Trophoblast cell (in vitro differentiated cells and primary cell): ENCODE measurements around the gene GALNT6.

Experiments used
- DNase-seq, 2 donors: peaks; one replicate each; pipeline ENCODE4 v3.0.0-alpha.2; 2016
- H2AFZ ChIP-seq: 2 replicates; pipeline ENCODE4 v1.6.1; 2013; ENCODE audit warnings: low read length, moderate library complexity, mild to moderate bottlenecking; ENCODE audit not compliant: insufficient read depth, poor library complexity
- H2AK5ac ChIP-seq: 2 replicates; pipeline ENCODE4 v1.6.1; 2013; ENCODE audit warnings: mild to moderate bottlenecking, low read length
- H2BK120ac ChIP-seq: 2 replicates; pipeline ENCODE4 v1.6.1; 2013; ENCODE audit warnings: low read length, mild to moderate bottlenecking, moderate library complexity; ENCODE audit not compliant: insufficient read depth, poor library complexity
- H2BK12ac ChIP-seq: 2 replicates; pipeline ENCODE4 v1.6.1; 2013; ENCODE audit warnings: mild to moderate bottlenecking, low read length, moderate library complexity
- H2BK5ac ChIP-seq: 2 replicates; pipeline ENCODE4 v1.6.1; 2013; ENCODE audit warnings: low read length, low read depth, moderate library complexity, mild to moderate bottlenecking; ENCODE audit not compliant: poor library complexity
- H3K14ac ChIP-seq: 2 replicates; pipeline ENCODE4 v1.6.1; 2013; ENCODE audit warnings: mild to moderate bottlenecking, low read length
- H3K18ac ChIP-seq: 2 replicates; pipeline ENCODE4 v1.6.1; 2013; ENCODE audit warnings: mild to moderate bottlenecking, low read length
- H3K23ac ChIP-seq: 2 replicates; pipeline ENCODE4 v1.6.1; 2013; ENCODE audit warnings: low read length
- H3K27ac ChIP-seq: 2 replicates; pipeline ENCODE4 v1.5.1; 2013; ENCODE audit warnings: low read depth, mild to moderate bottlenecking, inconsistent platforms, low read length, moderate library complexity
- H3K27me3 ChIP-seq: 2 replicates; pipeline ENCODE4 v1.6.1; 2013; ENCODE audit warnings: inconsistent platforms, mild to moderate bottlenecking, low read length, moderate library complexity; ENCODE audit not compliant: insufficient read depth
- H3K36me3 ChIP-seq, 2 experiments: 1 replicate in 1 of 2; 2 replicates in 1 of 2; pipeline ENCODE4 v1.6.1; 2013; ENCODE audit warnings: low read length in 2 of 2, mild to moderate bottlenecking in 2 of 2, moderate library complexity in 1 of 2; ENCODE audit not compliant: insufficient read depth in 2 of 2, control insufficient read depth in 1 of 2
- H3K4ac ChIP-seq: 2 replicates; pipeline ENCODE4 v1.6.1; 2013; ENCODE audit warnings: low read depth, mild to moderate bottlenecking, low read length, moderate library complexity
- H3K4me1 ChIP-seq, 2 experiments: 1 replicate in 1 of 2; 2 replicates in 1 of 2; pipeline ENCODE4 v1.6.1; 2013; ENCODE audit warnings: low read length in 2 of 2, mild to moderate bottlenecking in 2 of 2, moderate library complexity in 1 of 2; ENCODE audit not compliant: insufficient read depth in 2 of 2, control insufficient read depth in 1 of 2
- H3K4me2 ChIP-seq: 2 replicates; pipeline ENCODE4 v1.6.1; 2013; ENCODE audit warnings: inconsistent platforms, mild to moderate bottlenecking, low read length, moderate library complexity
- H3K4me3 ChIP-seq: 2 replicates; pipeline ENCODE4 v1.5.1; 2013; ENCODE audit warnings: mild to moderate bottlenecking, low read depth, low read length, inconsistent platforms
- H3K79me1 ChIP-seq: one replicate; pipeline ENCODE4 v1.6.1; 2013; ENCODE audit warnings: low read length
- H3K79me2 ChIP-seq: 2 replicates; pipeline ENCODE4 v1.6.1; 2013; ENCODE audit warnings: low read length, mild to moderate bottlenecking; ENCODE audit not compliant: control insufficient read depth, insufficient read depth, poor library complexity
- H3K9ac ChIP-seq: 2 replicates; pipeline ENCODE4 v1.6.1; 2013; ENCODE audit warnings: mild to moderate bottlenecking, low read length
- H3K9me3 ChIP-seq: 2 replicates; pipeline ENCODE4 v1.6.1; 2013; ENCODE audit warnings: low read depth, mild to moderate bottlenecking, control low read depth, inconsistent platforms, low read length; ENCODE audit not compliant: insufficient read depth
- H4K12ac ChIP-seq: 2 replicates; pipeline ENCODE4 v1.6.1; 2013; ENCODE audit warnings: low read depth, mild to moderate bottlenecking, low read length, moderate library complexity
- H4K8ac ChIP-seq: 2 replicates; pipeline ENCODE4 v1.6.1; 2013; ENCODE audit warnings: low read depth, mild to moderate bottlenecking, low read length, moderate library complexity
- H4K91ac ChIP-seq: one replicate; pipeline ENCODE4 v1.6.1; 2013; ENCODE audit warnings: low read depth, mild to moderate bottlenecking, low read length, moderate library complexity
- WGBS: extraction: QIAGEN DNeasy Blood & Tissue Kit; methylation state at CpG from one replicate; pipeline ENCODE4 v1.1.7; 2013; ENCODE audit warnings: missing lambda C conversion rate; ENCODE audit not compliant: insufficient read length, insufficient coverage; ENCODE audit errors: extremely low coverage; 5-methylcytosine and 5-hydroxymethylcytosine counted together

The GALNT6 gene

DNA sequence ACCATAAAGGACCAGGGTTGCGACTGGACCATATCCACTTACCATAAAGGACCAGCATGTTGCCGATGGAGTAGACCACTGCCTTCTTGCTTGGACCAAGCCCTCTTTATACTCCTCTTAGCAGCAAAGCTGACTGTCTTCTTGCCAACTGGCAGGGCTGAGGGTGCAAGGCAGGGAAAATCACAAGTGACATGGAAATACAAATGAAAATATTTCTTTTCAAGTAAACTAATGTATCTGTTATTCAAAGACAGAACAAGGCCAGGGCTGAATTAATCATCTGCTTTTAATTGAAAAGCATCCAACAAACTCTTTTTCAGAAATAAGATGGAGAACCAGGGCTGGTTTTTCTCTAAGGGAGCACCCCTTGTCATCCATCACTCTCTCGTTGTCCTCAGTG, 44.6 kb downstream of the GALNT6 start, which contains the start of gene CELA1:
TSS of gene CELA1 (minus strand) at position 99 of the 400 bp plus-strand sequence. CDS start at position 58, 41 bp downstream.
- Histone ChIP-seq H3K79me2 (no peaks in the 10 kb centered on the region), H2AFZ (no peak within 1 kb of the TSS), H3K4ac (no peak within 1 kb of the TSS), H3K36me3 (peaks cover 0 to 4% of the 10 kb centered on the region in 2 experiments), H2AK5ac (peak within 1 kb of the TSS; percentile 71), H3K4me2 (no peak within 1 kb of the TSS), H3K27me3 (no peaks in the 10 kb centered on the region), H3K4me3 (no peak within 1 kb of the TSS), H3K14ac (peak within 1 kb of the TSS; percentile 46), H3K9ac (no peak within 1 kb of the TSS), H3K18ac (no peak within 1 kb of the TSS), H4K91ac (peak within 1 kb of the TSS; percentile 63), H3K4me1 (peaks cover 14 to 20% of the 10 kb centered on the region in 2 experiments), H3K27ac (no peak within 1 kb of the TSS), H2BK5ac (no peak within 1 kb of the TSS), H3K23ac (no peak within 1 kb of the TSS), H2BK12ac (peak within 1 kb of the TSS; percentile 90), H4K12ac (no peak within 1 kb of the TSS), H2BK120ac (peak within 1 kb of the TSS; percentile 44), H3K79me1 (peaks cover 15% of the 10 kb centered on the region), H3K9me3 (no peaks in the 10 kb centered on the region), H4K8ac (no peak within 1 kb of the TSS)
- no peak for DNase-seq
- WGBS: no CpG with 5 or more reads among the region's 3 CpGs

DNA sequence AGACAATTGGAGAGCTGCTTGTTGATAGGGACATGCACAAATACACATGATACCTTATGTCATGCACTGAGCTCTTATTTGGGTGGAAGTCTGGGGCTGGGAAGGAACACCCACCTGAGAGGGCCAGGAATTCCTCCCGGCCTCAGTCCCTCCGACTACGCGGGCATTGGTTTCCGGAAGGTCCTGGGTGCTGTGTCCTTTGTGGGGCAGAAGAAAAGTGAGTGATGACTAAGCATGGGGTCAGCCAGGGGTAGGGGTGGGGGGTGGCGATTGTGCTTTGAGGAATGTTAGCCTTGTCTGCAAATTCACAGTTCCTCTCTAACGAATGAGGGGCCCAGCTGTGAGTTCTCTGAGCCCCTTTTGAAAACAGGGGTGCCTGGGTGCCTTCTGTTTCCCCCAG, 45.5 kb downstream of the GALNT6 start:
- Histone ChIP-seq H3K79me2 (peaks cover 2% of the 10 kb centered on the region), H2AK5ac (no peak overlapping the region), H3K27ac (no peak overlapping the region), H4K8ac (no peak overlapping the region), H4K91ac (peak overlapping the region; percentile 22), H3K23ac (no peak overlapping the region), H3K9ac (no peak overlapping the region), H2BK5ac (no peak overlapping the region), H4K12ac (no peak overlapping the region), H3K4me3 (no peak overlapping the region), H3K36me3 (no peaks in the 10 kb centered on the region), H3K9me3 (peaks cover 2% of the 10 kb centered on the region), H3K79me1 (peaks cover 14% of the 10 kb centered on the region), H3K14ac (no peak overlapping the region), H2BK120ac (no peak overlapping the region), H3K4me1 (peaks cover 11 to 19% of the 10 kb centered on the region in 2 experiments), H3K18ac (no peak overlapping the region), H2AFZ (no peak overlapping the region), H3K4ac (no peak overlapping the region), H3K27me3 (no peaks in the 10 kb centered on the region), H2BK12ac (no peak overlapping the region), H3K4me2 (no peak overlapping the region)
- no peak for DNase-seq
- WGBS: no CpG with 5 or more reads among the region's 7 CpGs

DNA sequence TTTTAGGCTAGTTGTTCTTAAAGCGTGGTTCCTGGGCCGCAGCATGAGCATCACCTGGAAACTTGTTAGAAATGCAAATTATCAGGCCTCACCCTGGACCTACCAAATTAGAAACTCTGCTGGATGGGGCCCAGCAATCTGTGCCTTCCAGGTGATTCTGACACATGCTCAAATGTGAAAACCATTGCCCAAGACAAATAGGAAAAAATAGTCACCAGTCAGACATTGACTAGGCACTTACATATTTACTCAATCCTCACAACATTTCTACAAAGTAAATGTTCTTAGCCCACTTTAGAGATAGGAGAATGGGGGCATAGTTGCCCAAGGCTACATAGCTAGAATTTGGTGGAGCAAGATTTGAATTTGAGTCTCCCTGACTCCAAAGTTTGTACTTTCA, 48.0 kb downstream of the GALNT6 start:
- Histone ChIP-seq H3K23ac (no peak overlapping the region), H4K12ac (no peak overlapping the region), H3K4ac (no peak overlapping the region), H2AFZ (no peak overlapping the region), H4K8ac (no peak overlapping the region), H3K4me3 (no peak overlapping the region), H3K14ac (no peak overlapping the region), H2BK120ac (no peak overlapping the region), H3K4me2 (no peak overlapping the region), H3K36me3 (no peaks in the 10 kb centered on the region), H3K9me3 (peaks cover 4% of the 10 kb centered on the region), H3K79me1 (peaks cover 10% of the 10 kb centered on the region), H3K79me2 (peaks cover 2% of the 10 kb centered on the region), H2BK5ac (no peak overlapping the region), H3K27ac (no peak overlapping the region), H4K91ac (no peak overlapping the region), H3K9ac (no peak overlapping the region), H3K4me1 (peaks cover 4 to 15% of the 10 kb centered on the region in 2 experiments), H3K18ac (no peak overlapping the region), H3K27me3 (no peaks in the 10 kb centered on the region), H2BK12ac (peak overlapping the region; percentile 85), H2AK5ac (no peak overlapping the region)
- WGBS: no CpG with 5 or more reads among the region's 2 CpGs
- peak; percentile 68 to 91 for DNase-seq

DNA sequence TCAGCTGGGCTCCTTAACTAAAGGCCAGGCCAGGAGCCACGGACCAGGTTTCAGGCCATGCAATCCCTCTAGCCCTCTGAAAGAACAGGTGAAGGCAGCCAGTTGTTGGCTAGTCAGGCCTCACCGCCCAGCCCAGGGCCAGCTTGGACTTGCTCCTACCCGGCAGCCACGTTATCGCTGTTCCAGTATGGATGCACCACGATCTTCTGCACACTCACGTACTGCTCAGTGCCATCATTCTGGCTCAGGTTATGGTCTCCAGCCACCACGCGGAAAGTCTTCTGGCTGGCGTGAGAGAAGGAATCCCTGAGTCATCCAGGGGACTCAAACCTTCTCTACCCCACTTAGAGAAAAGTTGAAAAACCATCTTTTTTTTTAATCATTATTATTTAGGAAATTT, 48.8 kb downstream of the GALNT6 start:
- no peaks in the 10 kb centered on the region for H3K36me3 ChIP-seq

More for the DNA sequence above, 48.8 kb downstream of the GALNT6 start:
- H3K79me2 ChIP-seq: peaks cover 2% of the 10 kb centered on the region
- no peak overlapping the region for H3K27ac ChIP-seq
- no peak overlapping the region for H3K4ac ChIP-seq
- peaks cover 4% of the 10 kb centered on the region for H3K9me3 ChIP-seq
- H3K27me3 ChIP-seq: no peaks in the 10 kb centered on the region
- H2AFZ ChIP-seq: no peak overlapping the region
- H3K4me1 ChIP-seq: peaks cover 2 to 11% of the 10 kb centered on the region in 2 experiments
- H2BK120ac ChIP-seq: peak overlapping the region; percentile 10
- H4K12ac ChIP-seq: no peak overlapping the region
- peak overlapping the region; percentile 40 for H2AK5ac ChIP-seq
- peak in 1 of 2 donors; percentile 23 for DNase-seq
- no peak overlapping the region for H3K23ac ChIP-seq
- no peak overlapping the region for H3K18ac ChIP-seq
- H3K4me2 ChIP-seq: no peak overlapping the region
- H3K4me3 ChIP-seq: no peak overlapping the region
- H4K8ac ChIP-seq: no peak overlapping the region
- H3K9ac ChIP-seq: no peak overlapping the region
- H2BK5ac ChIP-seq: no peak overlapping the region
- H3K14ac ChIP-seq: peak overlapping the region; percentile 4
- peak overlapping the region; percentile 4 for H4K91ac ChIP-seq
- H3K79me1 ChIP-seq: peaks cover 10% of the 10 kb centered on the region
- no CpG with 5 or more reads among the region's 10 CpGs for WGBS
- H2BK12ac ChIP-seq: peak overlapping the region; percentile 27
